Measurements from ENCODE around the gene WASHC2C.
"Not testable (repeated sequence)": the region's sequence is repeated elsewhere in the genome, so short reads cannot be mapped to it uniquely, and the experiment has no call there.

- TF ChIP-seq, protein P1, sequence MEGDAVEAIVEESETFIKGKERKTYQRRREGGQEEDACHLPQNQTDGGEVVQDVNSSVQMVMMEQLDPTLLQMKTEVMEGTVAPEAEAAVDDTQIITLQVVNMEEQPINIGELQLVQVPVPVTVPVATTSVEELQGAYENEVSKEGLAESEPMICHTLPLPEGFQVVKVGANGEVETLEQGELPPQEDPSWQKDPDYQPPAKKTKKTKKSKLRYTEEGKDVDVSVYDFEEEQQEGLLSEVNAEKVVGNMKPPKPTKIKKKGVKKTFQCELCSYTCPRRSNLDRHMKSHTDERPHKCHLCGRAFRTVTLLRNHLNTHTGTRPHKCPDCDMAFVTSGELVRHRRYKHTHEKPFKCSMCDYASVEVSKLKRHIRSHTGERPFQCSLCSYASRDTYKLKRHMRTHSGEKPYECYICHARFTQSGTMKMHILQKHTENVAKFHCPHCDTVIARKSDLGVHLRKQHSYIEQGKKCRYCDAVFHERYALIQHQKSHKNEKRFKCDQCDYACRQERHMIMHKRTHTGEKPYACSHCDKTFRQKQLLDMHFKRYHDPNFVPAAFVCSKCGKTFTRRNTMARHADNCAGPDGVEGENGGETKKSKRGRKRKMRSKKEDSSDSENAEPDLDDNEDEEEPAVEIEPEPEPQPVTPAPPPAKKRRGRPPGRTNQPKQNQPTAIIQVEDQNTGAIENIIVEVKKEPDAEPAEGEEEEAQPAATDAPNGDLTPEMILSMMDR (IDR thresholded peaks at IDR 0.05) = not testable (repeated sequence)
- not testable (repeated sequence) for TF ChIP-seq POLR2A (IDR thresholded peaks at IDR 0.05)
Measured at GRCh38 chr10:45751141-45751540, 24.1 kb downstream of the WASHC2C start.
